Myocyte (in vitro differentiated cells): Measurements from ENCODE around the gene MORN5. TPM values are rescaled to one million over a fixed set of nuclear protein-coding genes. Genes with fewer than 3 reads are reported as not detected.

Experiments
- DNase-seq: peaks from one replicate; pipeline ENCODE4 v3.0.0-alpha.2; 2012; ENCODE audit warnings: low read depth
- total RNA-seq: library from RNA; depleted of rRNA; stranded (reverse); fragments of >200 nt; gene quantifications from 2 replicates; pipeline ENCODE4 v1.2.3, GENCODE V29; 2014

The MORN5 gene
- total RNA-seq, 1 donor from 2014 or later = not detected

- no peak for DNase-seq
Measured at GRCh38 chr9:122214507-122214906, 54.8 kb downstream of the MORN5 start.

GRCh38 chr9:122215663-122216062 lies 56.0 kb downstream of the MORN5 start:
- no peak for DNase-seq

DNA sequence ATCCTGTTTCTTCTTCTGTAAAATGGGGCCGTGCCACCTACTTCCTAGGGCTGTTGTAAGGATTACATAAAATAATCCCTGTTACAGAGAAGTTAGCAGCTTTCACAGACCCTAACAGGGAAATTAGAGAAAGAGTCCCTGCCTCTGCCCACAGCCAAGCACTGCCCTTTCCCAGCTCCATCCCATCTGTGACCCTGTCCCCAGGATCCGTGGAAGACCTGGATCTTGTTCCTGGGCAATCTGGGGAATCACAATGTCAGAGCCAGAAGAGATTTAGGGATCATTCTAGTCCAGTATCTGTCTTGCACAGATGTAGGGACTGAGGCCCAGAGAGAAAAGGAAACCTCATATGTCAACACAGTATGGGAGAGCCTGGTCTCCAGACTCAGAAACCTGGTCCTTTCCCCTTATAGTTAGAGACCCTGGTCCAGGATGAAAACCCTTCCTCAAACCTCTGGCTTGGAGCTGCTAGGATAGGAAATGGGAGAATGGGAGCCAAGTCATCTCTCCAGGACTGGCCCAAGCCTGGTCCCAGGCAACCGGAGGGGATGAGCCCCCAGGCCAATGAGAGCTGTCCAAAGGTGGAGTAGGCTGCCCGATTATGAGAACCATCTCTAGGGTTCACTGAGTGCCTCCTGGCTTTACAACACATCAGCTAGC lies 56.6 kb downstream of the MORN5 start:
- DNase-seq = no peak

DNA sequence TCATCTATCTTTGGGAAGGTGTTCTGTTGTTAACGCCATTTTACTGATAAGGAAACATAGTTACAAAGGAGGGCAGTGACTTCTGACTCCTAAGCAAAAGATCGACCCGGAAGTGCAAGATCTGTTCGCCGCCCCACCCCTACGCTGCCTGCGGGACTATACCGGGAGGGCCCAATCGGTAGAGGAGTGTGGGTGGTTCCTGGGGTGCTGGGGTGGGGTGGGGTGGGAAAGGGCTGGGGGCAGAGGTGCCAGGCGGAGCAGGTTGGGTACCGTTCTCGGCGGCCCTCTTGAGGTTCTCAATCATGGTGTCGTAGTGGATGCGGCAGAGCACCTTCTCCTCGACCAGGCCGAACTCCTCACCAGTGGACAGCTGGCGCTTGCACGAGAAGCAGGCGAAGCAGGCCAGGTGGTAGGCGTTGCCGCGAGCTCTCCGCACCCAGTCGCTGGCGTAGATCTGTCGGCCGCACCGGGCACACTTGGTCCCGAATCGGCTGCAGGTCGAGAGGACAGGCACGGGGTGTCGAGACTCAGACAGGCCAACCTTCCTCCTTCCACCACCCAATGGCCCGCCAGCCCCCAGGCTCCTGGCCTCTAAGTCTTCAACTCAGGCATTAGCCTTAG lies 57.2 kb downstream of the MORN5 start:
- DNase-seq = no peak

- no peak for DNase-seq
Measured at GRCh38 chr9:122217640-122218039, 57.9 kb downstream of the MORN5 start.

- peak; percentile 66 for DNase-seq
Measured at GRCh38 chr9:122218071-122218934, 58.6 kb downstream of the MORN5 start.

- peak; percentile 48 for DNase-seq
Measured at GRCh38 chr9:122218935-122219855, 59.5 kb downstream of the MORN5 start.

DNA sequence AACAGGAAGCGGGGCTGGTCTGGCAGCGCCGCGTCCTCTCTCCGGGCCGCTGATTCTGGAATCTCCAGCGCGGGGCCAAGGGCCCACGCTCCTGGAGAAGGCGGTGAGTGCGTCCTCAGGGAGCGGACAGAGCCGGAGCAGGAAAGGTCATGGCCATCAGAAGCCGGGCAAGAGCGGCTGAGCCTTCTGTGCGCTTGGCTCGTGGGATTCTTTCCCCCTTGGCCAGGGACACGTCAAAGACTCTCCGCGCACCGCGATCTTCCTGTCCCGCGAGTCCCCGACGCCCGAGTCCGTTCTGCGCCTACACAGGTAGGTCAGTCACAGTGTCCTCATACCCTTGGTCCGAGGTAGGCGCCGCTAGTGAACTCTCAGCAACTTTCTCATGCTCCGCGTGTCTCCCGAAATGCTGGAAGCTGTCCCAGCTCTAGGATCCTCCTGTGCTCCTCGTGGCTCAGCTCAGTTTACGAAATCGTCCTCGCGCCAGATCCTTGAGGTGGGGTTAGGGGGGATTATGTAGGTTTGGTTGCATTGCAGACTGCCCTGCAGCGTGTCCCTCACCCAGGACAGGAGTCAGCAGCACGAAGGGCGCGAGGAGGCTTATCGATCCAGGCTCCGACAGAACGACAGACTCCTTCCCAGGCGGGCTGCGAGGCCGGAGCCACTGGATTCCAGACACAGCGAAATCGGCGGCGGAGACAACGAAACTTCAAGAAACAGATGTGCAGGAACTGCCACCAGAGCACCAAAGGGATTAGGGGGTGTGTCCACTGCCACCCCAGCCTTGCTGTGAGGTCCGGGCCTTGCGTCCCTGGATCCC lies 60.4 kb downstream of the MORN5 start:
- no peak for DNase-seq

GRCh38 chr9:122220673-122221182 lies 61.0 kb downstream of the MORN5 start:
- no peak for DNase-seq

DNA sequence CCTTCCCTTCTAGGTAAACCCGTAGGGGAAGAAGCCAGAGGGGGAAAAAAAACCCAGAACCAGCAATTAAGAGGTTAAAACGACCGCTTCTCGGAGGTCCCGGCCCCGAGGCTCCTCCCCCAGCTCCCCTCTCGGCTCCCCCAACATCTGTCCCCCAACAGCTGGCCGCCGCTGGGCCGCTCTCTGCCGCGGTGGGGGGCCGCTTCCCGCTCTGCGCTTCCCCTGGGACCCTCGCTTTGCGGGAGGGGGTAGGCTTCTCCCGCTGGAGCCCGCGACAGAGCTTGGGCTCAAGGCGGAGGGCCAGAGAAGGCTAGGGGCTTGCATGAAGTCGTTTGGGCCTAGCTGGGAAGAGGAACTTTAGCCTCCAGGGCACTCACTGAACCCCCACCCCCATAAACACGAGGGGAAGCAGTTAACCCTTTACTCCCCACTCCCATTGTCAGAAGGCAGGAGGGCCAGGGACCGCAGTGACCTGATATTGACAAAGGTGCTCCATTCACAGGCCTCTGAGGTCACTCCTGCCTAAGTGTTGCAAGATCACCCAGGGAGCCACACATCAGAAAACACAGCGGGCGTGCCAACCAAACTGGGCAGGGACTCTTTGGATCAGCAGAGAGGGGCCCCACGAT lies 61.6 kb downstream of the MORN5 start:
- no peak for DNase-seq

- no peak for DNase-seq
Measured at GRCh38 chr9:122222791-122223190, 63.1 kb downstream of the MORN5 start.

GRCh38 chr9:122223435-122223834 lies 63.7 kb downstream of the MORN5 start:
- no peak for DNase-seq

DNA sequence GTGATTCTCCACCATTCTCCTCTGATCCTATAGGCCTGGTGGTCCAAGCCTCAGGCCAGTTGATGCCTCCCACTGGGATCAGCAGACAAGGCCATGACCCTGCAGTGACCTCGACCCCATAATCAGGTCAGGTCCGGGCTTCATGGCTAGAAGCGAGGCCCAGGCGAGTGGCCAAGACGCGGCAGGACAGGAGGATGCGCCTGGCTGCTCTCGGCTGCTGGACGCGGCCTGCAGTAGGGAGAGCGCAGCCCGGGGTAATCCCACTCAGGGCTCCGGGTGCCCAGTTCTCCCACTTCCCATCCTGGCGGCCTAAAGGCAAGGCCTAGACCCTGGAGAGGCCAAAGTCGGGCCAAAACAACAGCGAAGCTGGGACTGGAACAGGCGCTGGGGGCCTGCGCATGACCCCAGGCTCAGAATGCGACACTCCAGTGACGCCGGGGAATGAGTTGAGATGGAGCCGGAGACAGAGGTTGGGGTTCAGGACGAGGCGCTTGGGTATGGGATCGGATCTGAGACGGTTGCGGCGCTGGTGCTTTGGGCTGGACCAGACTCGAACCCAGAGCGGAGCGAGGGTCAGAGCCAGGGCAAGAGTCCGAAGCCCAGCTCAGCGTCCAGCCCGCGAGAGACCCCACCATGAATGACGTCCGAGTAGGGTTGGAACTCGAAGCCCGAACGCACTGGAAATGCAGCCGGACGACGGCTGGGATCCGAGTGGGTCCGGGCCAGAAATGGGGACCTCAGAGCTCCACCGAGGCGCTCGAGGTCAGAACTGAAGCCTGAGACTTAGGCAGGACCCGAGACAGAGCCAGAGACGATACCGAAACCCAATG lies 65.8 kb downstream of the MORN5 start:
- no peak for DNase-seq

GRCh38 chr9:122226142-122226757 lies 66.5 kb downstream of the MORN5 start:
- DNase-seq = no peak

DNA sequence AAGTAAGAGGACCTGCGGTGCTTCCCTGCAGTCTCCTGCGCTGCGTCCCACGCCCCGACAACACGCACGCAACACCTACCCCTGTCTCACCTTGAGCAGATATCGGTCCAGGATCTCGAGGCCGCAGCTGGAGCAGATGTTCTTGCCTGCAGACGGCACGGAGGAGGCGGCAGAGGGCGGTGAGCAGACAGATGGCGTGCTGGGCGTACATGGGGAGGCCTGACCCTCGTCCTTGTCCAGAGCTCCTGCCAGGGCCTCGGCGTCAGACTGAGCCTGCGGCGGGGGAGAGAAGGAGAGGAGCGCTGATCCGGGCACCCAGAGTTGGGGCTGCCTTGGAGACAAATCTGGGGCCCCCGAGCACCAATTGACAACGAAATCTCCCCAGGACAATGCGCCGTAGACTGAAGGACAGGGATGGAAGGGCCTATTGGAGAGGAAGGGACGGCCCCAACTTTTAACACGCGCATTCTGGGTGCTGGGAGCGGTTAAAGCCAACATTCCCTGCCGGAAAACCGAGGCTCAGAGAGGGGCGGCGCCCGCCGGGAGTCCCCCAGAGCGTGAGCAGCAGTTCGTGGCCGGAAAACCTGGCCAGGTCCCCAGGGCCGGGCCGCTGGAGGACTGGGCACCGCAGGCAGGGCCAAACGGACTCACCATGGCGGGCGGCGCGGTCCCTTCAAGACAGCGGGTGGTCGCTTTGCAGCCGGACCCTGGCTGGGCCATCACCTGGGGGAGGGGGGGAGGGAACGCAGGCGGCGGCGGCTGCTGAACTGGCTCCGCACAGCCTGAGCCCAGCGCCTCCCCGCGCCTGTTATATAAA lies 67.3 kb downstream of the MORN5 start:
- no peak for DNase-seq

DNA sequence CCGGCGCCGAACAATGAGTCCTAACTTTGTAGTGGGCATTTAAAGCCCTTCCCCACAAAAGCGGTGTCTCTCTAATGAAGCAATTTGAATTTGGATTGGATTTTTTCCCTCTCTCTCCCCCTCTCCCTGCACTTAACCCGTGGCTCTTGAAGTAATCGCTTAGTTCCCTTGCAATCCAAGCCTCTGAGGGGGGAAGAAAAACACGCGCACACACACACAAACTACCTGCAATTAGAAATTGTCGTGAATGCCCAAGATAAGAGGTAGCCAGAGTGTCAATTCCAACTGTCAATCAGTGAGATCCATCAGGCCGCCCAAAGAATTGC lies 67.8 kb downstream of the MORN5 start:
- DNase-seq = no peak

DNA sequence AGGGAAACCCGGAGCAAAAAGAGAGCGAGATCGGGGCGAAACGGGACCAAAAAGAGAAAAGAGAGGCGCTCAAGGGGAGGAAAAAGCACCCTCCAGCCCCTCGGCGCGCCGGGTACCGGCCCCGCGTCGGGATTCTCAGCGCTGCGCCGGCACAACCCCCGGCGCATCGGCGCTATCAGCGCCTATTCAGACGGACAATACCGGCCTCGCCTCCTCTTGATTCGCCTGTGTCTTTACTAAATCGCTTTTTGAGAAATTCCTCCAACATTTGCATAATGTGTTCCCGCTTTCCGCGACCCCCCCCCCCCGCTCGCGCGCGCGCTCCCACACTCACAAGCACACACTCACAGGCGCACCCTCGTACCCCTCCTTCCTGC lies 68.5 kb downstream of the MORN5 start:
- DNase-seq = no peak
